HG02943 (cell line): ENCODE results near the gene MLXIPL.
"Not testable (repeated sequence)": the region's sequence is repeated elsewhere in the genome, so short reads cannot be mapped to it uniquely, and the experiment has no call there.

ENCODE experiments used
- ATAC-seq: cut with Tn5 transposase; IDR thresholded peaks from one replicate; pipeline ENCODE4 v1.9.1; 2021; ENCODE audit warnings: mild to moderate bottlenecking, low read depth, moderate library complexity; ENCODE audit not compliant: unreplicated experiment

MLXIPL gene

GRCh38 chr7:73623798-73624668, at the start of gene MLXIPL:
TSS of gene MLXIPL (minus strand) at chr7:73624522. CDS start at chr7:73624492, 30 bp downstream.
- no peak for ATAC-seq

- ATAC-seq: no peak
These were observed 47.6 kb upstream of the MLXIPL start for GRCh38 chr7:73671857-73672445.

GRCh38 chr7:73671322-73671661, 47.0 kb upstream of the MLXIPL start:
- ATAC-seq: no peak

- ATAC-seq: no peak
These were observed 45.6 kb upstream of the MLXIPL start for GRCh38 chr7:73669858-73670385.

GRCh38 chr7:73669288-73669701, 45.0 kb upstream of the MLXIPL start:
- ATAC-seq: no peak

GRCh38 chr7:73668886-73669230, 44.5 kb upstream of the MLXIPL start:
- no peak for ATAC-seq

- ATAC-seq: no peak
These were observed 44.0 kb upstream of the MLXIPL start for GRCh38 chr7:73668103-73668885.

- peak; percentile 88 for ATAC-seq
These were observed 43.2 kb upstream of the MLXIPL start, which contains the start of gene VPS37D for GRCh38 chr7:73667344-73668102. TSS of gene VPS37D (plus strand) at chr7:73667831. CDS start at chr7:73667959, 128 bp downstream.

GRCh38 chr7:73663033-73663432, 38.7 kb upstream of the MLXIPL start:
- no peak for ATAC-seq

- not testable (repeated sequence) for ATAC-seq
These were observed 36.3 kb upstream of the MLXIPL start for GRCh38 chr7:73660594-73660993.

GRCh38 chr7:73659983-73660382, 35.7 kb upstream of the MLXIPL start:
- ATAC-seq: no peak

GRCh38 chr7:73655309-73655708, 31.0 kb upstream of the MLXIPL start:
- not testable (repeated sequence) for ATAC-seq

- ATAC-seq: no peak
These were observed 28.2 kb upstream of the MLXIPL start for GRCh38 chr7:73652541-73652949.

- ATAC-seq: no peak
These were observed 26.2 kb upstream of the MLXIPL start for GRCh38 chr7:73650524-73650923.

GRCh38 chr7:73649576-73649975, 25.3 kb upstream of the MLXIPL start:
- ATAC-seq: no peak

GRCh38 chr7:73648593-73649332, 24.4 kb upstream of the MLXIPL start:
- ATAC-seq: no peak

GRCh38 chr7:73647725-73648592, 23.6 kb upstream of the MLXIPL start:
- ATAC-seq: no peak
